Neural progenitor cell (in vitro differentiated cells): Measurements from ENCODE around the gene IL22RA2. TPM values are rescaled to one million over a fixed set of nuclear protein-coding genes. Genes with fewer than 3 reads are reported as not detected.

Experiments
- total RNA-seq: library from RNA; depleted of rRNA; stranded (reverse); fragments of >200 nt; gene quantifications from 2 replicates; pipeline ENCODE4 v1.2.3, GENCODE V29; 2015; ENCODE audit warnings: low replicate concordance

IL22RA2 gene
- total RNA-seq, 1 donor from 2014 or later: not detected

Other genes starting within 250 kb of the IL22RA2 start
- gene IL20RA, start 128.7 kb downstream of the IL22RA2 start, total RNA-seq: not detected in 2 replicates
- 22.7 and 34.0 TPM in 2 replicates for gene IFNGR1, start 45.7 kb upstream of the IL22RA2 start, total RNA-seq